ENCODE results near the gene CLSTN3.
A peak's percentile ranks its signal among the peaks of the same experiment; 100 is the strongest.

Gene CLSTN3

GRCh38 chr12:7188562-7189397 is 58.6 kb downstream of the CLSTN3 start:
- Histone ChIP-seq H3K27me3 (ENCODE audit: insufficient read depth, poor library complexity, severe bottlenecking) (no peaks in the 10 kb centered on the region), H3K36me3 (ENCODE audit: low read depth) (peaks cover 6% of the 10 kb centered on the region; the same call in 1 of the 2 replicates), H3K27ac (ENCODE audit: poor library complexity, severe bottlenecking) (peak overlapping the region; percentile 43), H3K4me3 (ENCODE audit: severe bottlenecking) (peak overlapping the region; percentile 46), H3K4me1 (ENCODE audit: insufficient read depth, poor library complexity, severe bottlenecking) (peaks cover 3% of the 10 kb centered on the region), H3K9me3 (ENCODE audit: severe bottlenecking) (no peaks in the 10 kb centered on the region)
- ATAC-seq (ENCODE audit: low read depth) (peak; percentile 54), DNase-seq (ENCODE audit: low spot score) (no peak)
- TF ChIP-seq CTCF (IDR thresholded peaks at IDR 0.05; ENCODE audit: poor library complexity, severe bottlenecking), result peak; percentile 41

GRCh38 chr12:7189398-7190267 is 59.5 kb downstream of the CLSTN3 start, which contains the start of gene PEX5:
PEX5 (plus strand) TSS chr12:7189686; CDS start chr12:7190378, 692 bp downstream.
- H3K27ac ChIP-seq (ENCODE audit: poor library complexity, severe bottlenecking), result peak within 1 kb of the TSS; percentile 43

GRCh38 chr12:7190268-7191055 is 60.3 kb downstream of the CLSTN3 start:
- Histone ChIP-seq H3K36me3 (ENCODE audit: low read depth) (peaks cover 6% of the 10 kb centered on the region; the same call in 1 of the 2 replicates), H3K27me3 (ENCODE audit: insufficient read depth, poor library complexity, severe bottlenecking) (no peaks in the 10 kb centered on the region), H3K4me3 (ENCODE audit: severe bottlenecking) (peak overlapping the region; percentile 46), H3K4me1 (ENCODE audit: insufficient read depth, poor library complexity, severe bottlenecking) (peaks cover 3% of the 10 kb centered on the region), H3K9me3 (ENCODE audit: severe bottlenecking) (no peaks in the 10 kb centered on the region), H3K27ac (ENCODE audit: poor library complexity, severe bottlenecking) (peak overlapping the region; percentile 43)
- ATAC-seq (ENCODE audit: low read depth) (peak; percentile 33; the same call in 1 of the 3 replicates), DNase-seq (ENCODE audit: low spot score) (no peak)
- TF ChIP-seq CTCF (IDR thresholded peaks at IDR 0.05; ENCODE audit: poor library complexity, severe bottlenecking), result no peak

More at GRCh38 chr12:7189398-7190267, 59.5 kb downstream of the CLSTN3 start, which contains the start of gene PEX5:
- H3K4me1 ChIP-seq (ENCODE audit: insufficient read depth, poor library complexity, severe bottlenecking), result peaks cover 3% of the 10 kb centered on the region
- peak within 1 kb of the TSS; percentile 46 for H3K4me3 ChIP-seq (ENCODE audit: severe bottlenecking)
- peaks cover 6% of the 10 kb centered on the region; the same call in 1 of the 2 replicates for H3K36me3 ChIP-seq (ENCODE audit: low read depth)
- no peak for TF ChIP-seq CTCF (IDR thresholded peaks at IDR 0.05; ENCODE audit: poor library complexity, severe bottlenecking)
- H3K9me3 ChIP-seq (ENCODE audit: severe bottlenecking), result no peaks in the 10 kb centered on the region
- no peaks in the 10 kb centered on the region for H3K27me3 ChIP-seq (ENCODE audit: insufficient read depth, poor library complexity, severe bottlenecking)
- DNase-seq (ENCODE audit: low spot score) (peak; percentile 75), ATAC-seq (ENCODE audit: low read depth) (peak; percentile 93)

GRCh38 chr12:7193674-7194073 is 63.5 kb downstream of the CLSTN3 start:
- DNase-seq (ENCODE audit: low spot score), result no peak
- Histone ChIP-seq H3K27me3 (ENCODE audit: insufficient read depth, poor library complexity, severe bottlenecking) (no peaks in the 10 kb centered on the region), H3K36me3 (ENCODE audit: low read depth) (peaks cover 6% of the 10 kb centered on the region; the same call in 1 of the 2 replicates), H3K4me1 (ENCODE audit: insufficient read depth, poor library complexity, severe bottlenecking) (peaks cover 1% of the 10 kb centered on the region), H3K9me3 (ENCODE audit: severe bottlenecking) (no peaks in the 10 kb centered on the region), H3K27ac (ENCODE audit: poor library complexity, severe bottlenecking) (no peak overlapping the region), H3K4me3 (ENCODE audit: severe bottlenecking) (no peak overlapping the region)
- TF ChIP-seq CTCF (IDR thresholded peaks at IDR 0.05; ENCODE audit: poor library complexity, severe bottlenecking), result no peak
- no peak for ATAC-seq (ENCODE audit: low read depth)
